Activated CD4-positive, alpha-beta T cell treated with anti-CD3 and anti-CD28 coated beads, Interleukin-2, amount 10 ng/mL, durations not matched to agents 7 days and 5 days (primary cell): Measurements from ENCODE around the gene KATNAL1. TPM values are rescaled to one million over a fixed set of nuclear protein-coding genes. Genes with fewer than 3 reads are reported as not detected.

Source experiments
- CTCF ChIA-PET: fragments of 350-600 bp; sonication (Branson Sonifier 250); formaldehyde crosslinking; loops from one replicate; lab custom pipeline; 2021; ENCODE audit warnings: antibody characterized with exemption; lab: Charles Lee
- POLR2A ChIA-PET: fragments of 350-600 bp; sonication (Branson Sonifier 250); formaldehyde crosslinking; loops from one replicate; lab custom pipeline; 2021; ENCODE audit warnings: antibody characterized with exemption; lab: Charles Lee
- DNase-seq: peaks from one replicate; pipeline ENCODE4 v3.0.0-alpha.2; 2020
- H3K27ac Mint-ChIP-seq: one replicate; pipeline ENCODE4 v1.8.0; 2021; ENCODE audit warnings: mild to moderate bottlenecking, moderate library complexity, mixed read lengths
- H3K27me3 Mint-ChIP-seq: one replicate; pipeline ENCODE4 v1.8.0; 2021; ENCODE audit warnings: mixed read lengths
- H3K36me3 Mint-ChIP-seq: one replicate; pipeline ENCODE4 v1.8.0; 2021; ENCODE audit warnings: low read depth, mixed read lengths
- H3K4me1 Mint-ChIP-seq: one replicate; pipeline ENCODE4 v1.8.0; 2021; ENCODE audit warnings: mixed read lengths
- H3K4me3 Mint-ChIP-seq: one replicate; pipeline ENCODE4 v1.8.0; 2021; ENCODE audit warnings: mild to moderate bottlenecking, moderate library complexity, mixed read lengths
- H3K9me3 Mint-ChIP-seq: one replicate; pipeline ENCODE4 v1.8.0; 2021; ENCODE audit warnings: mixed read lengths
- total RNA-seq, 2 experiments: library from RNA; stranded (reverse); gene quantifications; one replicate each; pipeline ENCODE4 v1.2.3, GENCODE V29; 2021

Gene KATNAL1
- total RNA-seq, 2 experiments from 2014 or later: 25.0 to 27.4 TPM

DNA sequence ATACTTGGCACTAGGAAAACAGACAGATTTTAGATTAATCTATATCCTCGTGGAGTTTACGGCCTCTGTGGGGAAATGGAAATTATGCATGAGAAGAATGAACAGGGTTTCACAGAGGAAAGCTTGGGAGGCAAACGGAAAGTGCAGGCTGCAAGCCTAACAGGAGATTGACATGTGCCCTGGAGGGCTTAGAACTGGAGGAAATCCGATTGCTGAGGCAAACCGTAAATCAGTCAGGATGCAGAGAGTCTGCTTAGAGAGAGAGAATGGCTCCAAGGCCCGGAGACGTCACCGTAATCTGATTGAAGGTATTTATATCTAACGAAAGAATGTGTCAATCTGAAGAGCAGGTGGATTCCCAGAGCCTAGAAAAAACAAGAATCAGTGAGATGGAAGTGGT lies 143.2 kb downstream of the KATNAL1 start:
- Mint-ChIP-seq H3K27ac (no peak overlapping the region), H3K9me3 (peaks cover 3% of the 10 kb centered on the region), H3K4me1 (peaks cover 20% of the 10 kb centered on the region), H3K36me3 (no peaks in the 10 kb centered on the region), H3K27me3 (peaks cover 2% of the 10 kb centered on the region), H3K4me3 (no peak overlapping the region)
- DNase-seq: no peak
- POLR2A ChIA-PET: no interaction called here
- CTCF ChIA-PET: no interaction called here

DNA sequence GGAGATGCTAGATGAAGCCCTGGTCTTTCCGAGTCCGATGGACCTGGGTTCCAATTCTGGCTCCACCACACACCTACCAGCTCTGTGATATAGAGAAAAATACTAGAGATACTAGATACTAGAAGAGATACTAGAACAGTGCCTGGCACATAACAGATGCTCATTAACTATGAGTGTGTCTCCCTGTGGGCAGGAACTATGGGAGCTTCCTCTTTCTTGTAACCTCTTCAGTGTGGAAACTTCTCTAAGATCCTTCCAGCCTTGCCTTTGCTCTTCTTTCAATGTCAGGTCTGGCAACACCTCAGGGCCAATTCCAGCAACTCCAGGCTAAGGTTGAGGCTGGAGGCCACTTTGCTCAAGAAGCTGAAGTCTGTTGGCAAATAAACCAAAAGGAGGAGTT lies 143.9 kb downstream of the KATNAL1 start:
- Mint-ChIP-seq H3K9me3 (peaks cover 3% of the 10 kb centered on the region), H3K4me3 (no peak overlapping the region), H3K27me3 (peaks cover 2% of the 10 kb centered on the region), H3K4me1 (peaks cover 27% of the 10 kb centered on the region), H3K27ac (no peak overlapping the region), H3K36me3 (no peaks in the 10 kb centered on the region)
- ChIA-PET POLR2A (no interaction called here), CTCF (interaction anchor here (0.5 to 0.7 kb wide), 2 partner anchors 301 to 355 kb away, joined by 4 read pairs; no protein-coding TSS in a partner anchor)
- no peak for DNase-seq

DNA sequence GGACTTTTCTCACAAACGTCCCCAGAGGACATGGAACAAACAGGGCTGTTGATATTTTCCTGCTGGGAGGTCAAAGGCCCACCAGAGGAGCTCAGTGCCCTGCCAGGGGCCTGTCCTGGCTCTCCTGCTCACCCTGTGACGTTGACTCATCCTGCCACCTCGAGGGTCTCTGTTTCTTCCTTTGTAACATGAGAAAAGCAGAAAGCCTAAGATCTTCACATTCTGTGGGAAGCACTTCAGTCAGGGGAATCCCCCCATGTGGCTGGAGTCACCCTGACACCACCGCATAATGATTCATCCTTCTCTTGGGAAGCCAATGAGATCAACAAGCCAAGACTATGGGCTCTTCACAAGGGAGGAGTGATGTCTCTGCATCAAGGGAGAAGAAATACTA lies 147.9 kb downstream of the KATNAL1 start:
- DNase-seq: no peak
- ChIA-PET CTCF (interaction anchor here (0.9 to 5.9 kb wide), 10 partner anchors 10 to 47 kb away, joined by 3 to 55 read pairs (median 6); no protein-coding TSS in a partner anchor), POLR2A (interaction anchor here (0.6 kb wide), 1 partner anchor 305 kb away, joined by 3 read pairs; no protein-coding TSS in a partner anchor)
- Mint-ChIP-seq H3K9me3 (peaks cover 3% of the 10 kb centered on the region), H3K4me3 (no peak overlapping the region), H3K36me3 (no peaks in the 10 kb centered on the region), H3K27ac (peak overlapping the region; percentile 47), H3K27me3 (no peaks in the 10 kb centered on the region), H3K4me1 (peaks cover 49% of the 10 kb centered on the region)

DNA sequence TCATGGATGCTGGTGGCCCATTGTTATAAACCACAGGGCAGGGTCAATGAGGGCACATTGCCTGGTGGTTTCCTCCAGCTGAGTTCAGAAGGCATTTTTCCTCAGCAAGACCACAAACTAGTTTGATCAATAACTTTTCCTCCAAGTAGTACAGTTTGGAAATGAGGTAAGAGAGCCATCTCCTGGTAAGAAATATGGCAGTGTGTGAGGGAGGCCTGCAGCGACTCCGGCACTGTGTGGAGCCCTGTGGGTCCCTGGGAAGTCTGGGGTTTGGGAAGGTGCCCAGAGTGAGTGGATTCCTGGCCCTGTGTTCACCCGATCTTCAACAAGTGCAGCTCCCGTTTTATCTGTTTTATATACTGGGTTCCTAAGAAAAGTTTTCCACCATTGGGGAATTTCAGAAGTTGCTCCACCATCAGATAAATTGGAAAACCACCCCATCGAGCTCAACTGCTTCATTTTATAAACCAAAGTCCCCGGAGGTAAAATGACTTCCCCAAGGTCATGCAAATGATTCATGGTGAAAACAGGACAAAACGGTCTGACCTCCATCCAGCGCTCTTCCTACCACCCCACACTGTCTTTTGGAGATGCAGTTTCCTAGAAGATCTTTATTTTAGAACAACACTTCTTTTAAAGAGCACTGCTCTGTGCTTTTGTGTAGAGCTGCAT lies 148.4 kb downstream of the KATNAL1 start:
- no peaks in the 10 kb centered on the region for H3K27me3 Mint-ChIP-seq
- peak overlapping the region; percentile 47 for H3K27ac Mint-ChIP-seq
- peaks cover 3% of the 10 kb centered on the region for H3K9me3 Mint-ChIP-seq
- ChIA-PET CTCF (interaction anchor here (0.9 to 5.9 kb wide), 12 partner anchors 10 to 47 kb away, joined by 3 to 55 read pairs (median 5); no protein-coding TSS in a partner anchor), POLR2A (interaction anchor here (0.6 to 1.5 kb wide), 2 partner anchors 27 to 305 kb away, joined by 3 to 4 read pairs; no protein-coding TSS in a partner anchor)
- DNase-seq: peak; percentile 43
- peaks cover 52% of the 10 kb centered on the region for H3K4me1 Mint-ChIP-seq
- no peaks in the 10 kb centered on the region for H3K36me3 Mint-ChIP-seq
- H3K4me3 Mint-ChIP-seq: no peak overlapping the region

DNA sequence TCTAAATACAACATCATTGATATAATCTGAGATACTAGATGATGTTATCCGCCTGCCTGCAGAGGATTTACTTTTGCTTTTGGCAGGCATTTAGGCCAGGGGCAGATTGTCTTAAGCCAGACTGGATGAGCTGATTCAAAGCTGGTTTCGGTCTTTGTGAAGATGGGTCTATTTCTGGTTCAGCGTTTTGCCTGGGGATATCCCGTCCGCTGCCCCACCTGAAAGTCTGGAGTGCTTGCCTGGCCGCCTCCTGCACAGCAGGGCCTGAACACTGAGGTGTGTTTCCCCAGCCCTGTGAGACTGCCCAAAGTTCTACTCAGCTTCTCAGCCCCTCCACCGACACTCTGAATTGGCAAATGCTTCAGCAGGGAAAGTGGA lies 149.7 kb downstream of the KATNAL1 start:
- H3K27ac Mint-ChIP-seq: no peak overlapping the region
- ChIA-PET CTCF (interaction anchor here (1.1 to 5.9 kb wide), 7 partner anchors 12 to 45 kb away, joined by 3 to 55 read pairs (median 6); no protein-coding TSS in a partner anchor), POLR2A (interaction anchor here (1.5 kb wide), 1 partner anchor 25 kb away, joined by 4 read pairs; no protein-coding TSS in a partner anchor)
- no peak for DNase-seq
- no peaks in the 10 kb centered on the region for H3K36me3 Mint-ChIP-seq
- H3K9me3 Mint-ChIP-seq: peaks cover 2% of the 10 kb centered on the region
- H3K4me3 Mint-ChIP-seq: no peak overlapping the region
- H3K27me3 Mint-ChIP-seq: no peaks in the 10 kb centered on the region
- peaks cover 58% of the 10 kb centered on the region for H3K4me1 Mint-ChIP-seq

DNA sequence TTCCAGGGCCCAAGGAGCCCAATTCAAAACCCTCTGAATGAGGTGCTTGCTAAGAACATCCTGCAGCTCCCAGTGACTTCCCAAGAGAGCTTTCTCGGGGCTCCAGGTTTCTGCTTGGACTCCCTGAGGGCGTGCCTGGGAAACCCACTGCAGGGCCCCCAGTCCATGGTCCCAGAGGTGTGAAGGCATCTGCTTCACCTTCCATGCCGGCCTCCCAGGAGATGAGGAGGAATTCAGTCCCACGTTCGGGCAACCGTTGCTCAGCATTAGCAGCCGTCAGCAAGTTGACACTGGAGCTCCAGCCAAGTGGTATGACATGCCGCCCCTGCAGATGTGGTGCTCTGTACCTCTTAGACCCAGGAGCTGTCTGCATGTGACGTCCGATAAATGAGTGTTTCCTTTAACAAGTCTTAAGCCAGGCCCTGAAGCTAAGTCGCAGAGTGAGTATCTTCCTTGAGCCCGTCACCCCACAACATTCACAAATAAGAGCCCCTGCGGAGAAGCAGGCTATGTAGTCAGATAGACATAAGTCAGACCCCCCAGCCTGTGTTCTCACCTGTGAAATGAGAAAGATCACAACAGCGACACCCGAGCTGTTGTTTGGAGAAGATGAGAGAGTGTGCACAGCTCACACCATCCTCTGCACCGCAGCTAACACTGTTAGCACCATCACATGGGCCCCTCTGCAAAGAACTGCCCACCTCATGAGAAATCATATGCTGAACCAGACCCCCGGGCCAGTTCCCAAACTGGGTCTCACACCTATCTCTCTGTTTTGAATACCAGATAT lies 150.3 kb downstream of the KATNAL1 start:
- peaks cover 64% of the 10 kb centered on the region for H3K4me1 Mint-ChIP-seq
- CTCF ChIA-PET: interaction anchor here (1.1 to 5.9 kb wide), 5 partner anchors 11 to 44 kb away, joined by 4 to 55 read pairs (median 12); no protein-coding TSS in a partner anchor
- no peak overlapping the region for H3K27ac Mint-ChIP-seq
- no peaks in the 10 kb centered on the region for H3K9me3 Mint-ChIP-seq
- no peak for DNase-seq
- POLR2A ChIA-PET: no interaction called here
- no peaks in the 10 kb centered on the region for H3K27me3 Mint-ChIP-seq
- H3K4me3 Mint-ChIP-seq: no peak overlapping the region
- H3K36me3 Mint-ChIP-seq: no peaks in the 10 kb centered on the region

DNA sequence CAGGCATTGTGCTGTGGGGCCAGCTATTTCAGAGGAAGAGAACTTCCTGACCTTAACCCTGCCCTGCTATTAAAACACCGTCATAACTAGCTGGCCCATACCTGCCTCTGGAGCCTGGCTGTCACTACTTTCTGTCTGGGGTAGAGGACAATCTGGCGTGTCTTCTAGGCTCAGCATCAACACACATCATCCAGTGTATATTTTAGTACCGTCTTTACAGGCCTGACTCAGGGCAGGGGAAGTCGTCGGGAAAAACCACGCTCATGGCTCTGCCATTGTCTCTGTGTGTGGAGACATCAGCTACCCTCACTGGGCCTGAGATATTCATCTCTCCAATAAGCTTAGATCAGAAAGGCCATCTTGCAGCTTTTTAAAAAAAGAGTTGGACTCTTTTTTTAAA lies 151.1 kb downstream of the KATNAL1 start:
- ChIA-PET POLR2A (no interaction called here), CTCF (interaction anchor here (1.4 to 5.9 kb wide), 3 partner anchors 11 to 24 kb away, joined by 4 to 55 read pairs (median 40); no protein-coding TSS in a partner anchor)
- DNase-seq: no peak
- H3K4me1 Mint-ChIP-seq: peaks cover 72% of the 10 kb centered on the region
- H3K36me3 Mint-ChIP-seq: no peaks in the 10 kb centered on the region
- no peaks in the 10 kb centered on the region for H3K27me3 Mint-ChIP-seq
- no peak overlapping the region for H3K4me3 Mint-ChIP-seq
- H3K9me3 Mint-ChIP-seq: no peaks in the 10 kb centered on the region
- no peak overlapping the region for H3K27ac Mint-ChIP-seq

DNA sequence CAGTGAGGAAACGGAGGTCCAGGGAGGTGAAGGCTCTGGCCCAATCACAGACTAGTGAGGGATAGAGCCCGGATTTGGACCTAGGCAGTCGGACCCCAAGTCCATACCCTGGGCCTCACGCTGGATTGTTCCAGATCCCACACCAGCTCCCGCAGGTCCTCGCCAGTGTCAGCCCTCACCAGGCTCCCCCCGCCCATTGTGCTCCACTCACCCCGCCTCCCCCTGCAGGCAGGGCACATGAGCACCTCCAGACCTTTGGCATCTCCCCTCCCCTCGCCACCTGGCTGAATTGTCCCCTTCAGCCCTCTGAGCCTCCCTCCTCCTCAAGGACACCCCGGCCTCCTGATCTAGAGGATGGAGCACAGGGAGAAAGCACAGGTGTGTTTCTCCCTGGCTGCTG lies 152.4 kb downstream of the KATNAL1 start:
- CTCF ChIA-PET: interaction anchor here (5.5 kb wide), 1 partner anchor 9 kb away, joined by 55 read pairs; no protein-coding TSS in a partner anchor
- no peak for DNase-seq
- Mint-ChIP-seq H3K27ac (peak overlapping the region; percentile 48), H3K4me3 (no peak overlapping the region), H3K36me3 (no peaks in the 10 kb centered on the region), H3K9me3 (no peaks in the 10 kb centered on the region), H3K4me1 (peaks cover 79% of the 10 kb centered on the region), H3K27me3 (no peaks in the 10 kb centered on the region)
- POLR2A ChIA-PET: no interaction called here

DNA sequence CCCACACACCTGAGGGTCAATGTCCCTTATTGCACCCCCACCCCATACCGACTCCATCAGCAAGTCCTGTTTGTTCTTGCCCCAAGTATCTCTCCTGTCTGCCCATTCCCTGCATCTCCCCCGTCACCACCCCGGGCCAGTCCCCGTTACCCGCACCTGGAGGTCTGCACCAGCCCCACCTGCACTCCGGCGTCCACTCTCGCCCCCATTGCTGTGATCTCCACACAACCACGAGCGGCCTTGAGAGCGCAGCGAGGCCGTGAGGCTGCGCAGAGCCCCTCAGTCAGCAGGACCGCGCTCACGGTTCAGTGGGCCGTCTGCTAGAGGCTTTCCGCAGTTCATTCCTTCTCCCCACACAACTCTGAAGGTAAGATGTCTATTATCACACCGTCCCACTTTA lies 152.8 kb downstream of the KATNAL1 start:
- no peaks in the 10 kb centered on the region for H3K36me3 Mint-ChIP-seq
- H3K4me3 Mint-ChIP-seq: no peak overlapping the region
- H3K27ac Mint-ChIP-seq: peak overlapping the region; percentile 42
- CTCF ChIA-PET: interaction anchor here (5.5 kb wide), 1 partner anchor 9 kb away, joined by 55 read pairs; no protein-coding TSS in a partner anchor
- no peaks in the 10 kb centered on the region for H3K9me3 Mint-ChIP-seq
- H3K4me1 Mint-ChIP-seq: peaks cover 79% of the 10 kb centered on the region
- H3K27me3 Mint-ChIP-seq: no peaks in the 10 kb centered on the region
- no peak for DNase-seq
- POLR2A ChIA-PET: no interaction called here

DNA sequence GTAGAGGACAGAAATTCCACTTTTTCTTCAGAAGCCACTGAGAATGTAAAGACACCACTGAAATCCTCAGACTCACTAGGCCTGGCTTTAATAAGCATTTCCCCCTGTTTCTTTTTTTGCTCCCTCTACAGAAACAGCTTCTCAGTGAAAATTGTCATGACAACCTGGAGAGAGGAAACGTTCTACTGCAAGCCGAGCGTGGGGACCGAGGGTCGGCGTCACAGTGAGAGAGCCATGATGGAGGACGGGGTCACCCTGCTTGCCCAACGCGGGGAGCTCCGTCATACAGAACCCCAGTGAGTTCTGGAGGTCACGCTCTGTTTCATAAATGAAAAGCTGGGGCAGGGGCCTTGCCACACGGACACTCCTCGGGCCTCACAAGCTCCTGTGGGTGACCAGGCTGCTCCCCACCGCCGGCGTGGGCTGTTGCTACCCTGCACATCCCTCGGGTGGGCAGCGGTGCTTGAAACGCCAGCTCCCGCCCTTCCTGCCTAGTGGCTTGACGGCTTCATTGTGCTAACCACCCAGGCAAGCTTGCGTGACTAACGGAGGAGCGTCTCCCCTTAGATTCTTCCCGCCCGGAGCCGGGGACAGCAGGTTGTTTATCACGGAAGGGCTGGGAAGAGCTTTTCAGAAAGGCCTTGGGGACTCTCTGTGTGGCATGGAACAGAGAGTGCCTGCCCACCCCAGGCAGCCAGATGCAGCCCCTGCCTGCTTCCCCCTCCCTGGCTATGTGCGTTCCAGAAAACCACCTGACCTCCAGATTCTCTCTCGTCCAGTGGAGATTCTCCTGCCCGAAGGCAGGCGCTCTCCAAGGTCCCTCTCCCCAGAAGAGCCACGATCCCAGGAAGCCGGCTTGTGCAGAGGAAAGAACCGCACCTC lies 153.6 kb downstream of the KATNAL1 start:
- ChIA-PET CTCF (interaction anchor here (0.7 to 4.5 kb wide), 5 partner anchors 11 to 256 kb away, joined by 3 to 25 read pairs (median 4); no protein-coding TSS in a partner anchor), POLR2A (no interaction called here)
- no peak overlapping the region for H3K27ac Mint-ChIP-seq
- no peak overlapping the region for H3K4me3 Mint-ChIP-seq
- peaks cover 1% of the 10 kb centered on the region for H3K36me3 Mint-ChIP-seq
- DNase-seq: no peak
- no peaks in the 10 kb centered on the region for H3K9me3 Mint-ChIP-seq
- H3K4me1 Mint-ChIP-seq: peaks cover 79% of the 10 kb centered on the region
- H3K27me3 Mint-ChIP-seq: no peaks in the 10 kb centered on the region
